NT2/D1 (cell line): Measurements from ENCODE around the gene FKBP11.

Experiments used
- DNase-seq: peaks from one replicate; pipeline ENCODE4 v3.0.0-alpha.2; 2011; ENCODE audit warnings: low read depth, low spot score
- H3K27me3 ChIP-seq: 2 replicates; pipeline ENCODE4 v1.6.0; 2011; ENCODE audit warnings: mild to moderate bottlenecking; ENCODE audit not compliant: insufficient read length, insufficient read depth
- H3K36me3 ChIP-seq: 2 replicates; pipeline ENCODE4 v1.6.1; 2011; ENCODE audit warnings: mild to moderate bottlenecking, low read length, mixed read lengths; ENCODE audit not compliant: insufficient read depth, insufficient read length
- H3K4me1 ChIP-seq: 2 replicates; pipeline ENCODE4 v1.5.1; 2011; ENCODE audit not compliant: insufficient read depth, insufficient read length
- H3K4me3 ChIP-seq: 2 replicates; pipeline ENCODE4 v1.5.1; 2011; ENCODE audit warnings: low read depth; ENCODE audit not compliant: insufficient read length
- H3K9ac ChIP-seq: 2 replicates; pipeline ENCODE4 v1.6.0; 2011; ENCODE audit warnings: low read depth; ENCODE audit not compliant: insufficient read length
- H3K9me3 ChIP-seq: 2 replicates; pipeline ENCODE4 v1.5.1; 2011; ENCODE audit warnings: mild to moderate bottlenecking, low read length; ENCODE audit not compliant: insufficient read depth
- SUZ12 ChIP-seq: IDR thresholded peaks from 2 replicates; pipeline ENCODE4 v1.6.1; 2011; ENCODE audit not compliant: insufficient read length, insufficient read depth; ENCODE audit errors: extremely low read depth
- YY1 ChIP-seq: IDR thresholded peaks from 2 replicates; pipeline ENCODE4 v1.6.1; 2011; ENCODE audit not compliant: insufficient read length, insufficient read depth
- ZNF274 ChIP-seq: IDR thresholded peaks from 2 replicates; pipeline ENCODE4 v1.6.1; 2011; ENCODE audit warnings: mild to moderate bottlenecking, low read depth, low read length

The FKBP11 gene

GRCh38 chr12:48969833-48970701 lies 44.8 kb upstream of the FKBP11 start:
- no peak for DNase-seq
- peaks cover 16% of the 10 kb centered on the region for H3K36me3 ChIP-seq
- no peaks in the 10 kb centered on the region for H3K9me3 ChIP-seq
- peaks cover 39% of the 10 kb centered on the region for H3K27me3 ChIP-seq
- no peak for TF ChIP-seq SUZ12
- no peak for TF ChIP-seq ZNF274
- TF ChIP-seq YY1 = no peak
- peaks cover 34% of the 10 kb centered on the region for H3K4me1 ChIP-seq
- H3K4me3 ChIP-seq = peak overlapping the region; percentile 72
- peak overlapping the region; percentile 95 for H3K9ac ChIP-seq

GRCh38 chr12:48969160-48969771 lies 44.0 kb upstream of the FKBP11 start:
- Histone ChIP-seq H3K27me3 (peaks cover 39% of the 10 kb centered on the region), H3K9me3 (no peaks in the 10 kb centered on the region), H3K4me1 (peaks cover 37% of the 10 kb centered on the region), H3K9ac (peak overlapping the region; percentile 95), H3K4me3 (peak overlapping the region; percentile 72), H3K36me3 (peaks cover 20% of the 10 kb centered on the region)
- DNase-seq = no peak
- TF ChIP-seq SUZ12 (no peak), YY1 (no peak), ZNF274 (no peak)

- H3K9ac ChIP-seq = no peak overlapping the region
- no peaks in the 10 kb centered on the region for H3K9me3 ChIP-seq
- H3K4me3 ChIP-seq = no peak overlapping the region
- peaks cover 36% of the 10 kb centered on the region for H3K27me3 ChIP-seq
- H3K36me3 ChIP-seq = peaks cover 21% of the 10 kb centered on the region
- no peak for DNase-seq
- H3K4me1 ChIP-seq = peaks cover 37% of the 10 kb centered on the region
- TF ChIP-seq ZNF274 = no peak
- TF ChIP-seq SUZ12 = no peak
Measured at GRCh38 chr12:48968467-48968866, 43.2 kb upstream of the FKBP11 start.

- TF ChIP-seq SUZ12 = no peak
- no peak for TF ChIP-seq ZNF274
- no peak for TF ChIP-seq YY1
- H3K36me3 ChIP-seq = peaks cover 21% of the 10 kb centered on the region
- H3K9me3 ChIP-seq = no peaks in the 10 kb centered on the region
- H3K9ac ChIP-seq = peak overlapping the region; percentile 82
- peaks cover 31% of the 10 kb centered on the region for H3K27me3 ChIP-seq
- DNase-seq = no peak
- peak overlapping the region; percentile 4 for H3K4me3 ChIP-seq
- H3K4me1 ChIP-seq = peaks cover 37% of the 10 kb centered on the region
Measured at GRCh38 chr12:48967991-48968390, 42.7 kb upstream of the FKBP11 start.

- no peak for DNase-seq
- H3K4me1 ChIP-seq = peaks cover 33% of the 10 kb centered on the region
- no peaks in the 10 kb centered on the region for H3K9me3 ChIP-seq
- TF ChIP-seq SUZ12 (no peak), YY1 (no peak), ZNF274 (no peak)
- H3K27me3 ChIP-seq = peaks cover 15% of the 10 kb centered on the region
- no peak overlapping the region for H3K9ac ChIP-seq
- no peak overlapping the region for H3K4me3 ChIP-seq
- peaks cover 25% of the 10 kb centered on the region for H3K36me3 ChIP-seq
Measured at GRCh38 chr12:48966177-48966895, 41.0 kb upstream of the FKBP11 start.

GRCh38 chr12:48965298-48965838 lies 40.1 kb upstream of the FKBP11 start:
- Histone ChIP-seq H3K4me3 (no peak overlapping the region), H3K36me3 (peaks cover 25% of the 10 kb centered on the region), H3K9ac (peak overlapping the region; percentile 22), H3K4me1 (peaks cover 38% of the 10 kb centered on the region), H3K9me3 (no peaks in the 10 kb centered on the region), H3K27me3 (peaks cover 5% of the 10 kb centered on the region)
- TF ChIP-seq YY1 (no peak), ZNF274 (no peak), SUZ12 (no peak)
- DNase-seq = peak; percentile 89
